ENCODE measurements around the gene OSBPL3. TPM values are rescaled to one million over a fixed set of nuclear protein-coding genes. Genes with fewer than 3 reads are reported as not detected.

Gene OSBPL3
- total RNA-seq, 1 experiment from 2014 or later = 8.6 TPM

DNA sequence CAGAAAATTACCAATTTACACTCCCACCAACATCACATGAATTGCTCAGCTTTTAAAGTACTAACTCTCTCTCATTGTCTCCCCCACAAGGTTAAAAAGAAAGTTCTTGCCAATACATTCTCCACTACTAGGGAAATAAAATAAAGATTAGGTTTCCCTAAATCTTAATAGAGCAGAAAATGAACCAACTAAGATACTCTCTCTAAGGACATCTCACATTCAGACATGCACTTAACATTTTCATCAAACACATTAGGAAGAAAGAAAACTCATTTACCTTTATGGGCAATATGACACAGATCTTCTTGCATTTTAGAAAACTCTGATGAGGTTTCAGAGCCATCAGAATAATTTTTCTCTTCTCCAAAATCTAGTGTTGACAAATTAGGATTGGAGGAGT, 118.6 kb downstream of the OSBPL3 start:
- Histone ChIP-seq H3K79me1 (ENCODE audit: insufficient read depth, low read depth, low read length, poor library complexity, severe bottlenecking) (no peaks in the 10 kb centered on the region), H3T11ph (ENCODE audit: low read length) (no peak overlapping the region), H3K56ac (ENCODE audit: insufficient read length, low read depth, low read length) (no peak overlapping the region), H2BK20ac (ENCODE audit: low read depth, low read length, poor library complexity, severe bottlenecking) (no peak overlapping the region), H3K4me1 (ENCODE audit: insufficient read depth, low read length) (no peaks in the 10 kb centered on the region), H2BK5ac (ENCODE audit: insufficient read length, low read length) (no peak overlapping the region), H3K27ac (ENCODE audit: insufficient read length, low read depth, low read length) (no peak overlapping the region), H3K4ac (ENCODE audit: low read depth, low read length) (no peak overlapping the region), H3K23me2 (ENCODE audit: insufficient read length, low read depth, low read length, poor library complexity, severe bottlenecking) (no peaks in the 10 kb centered on the region), H3K9me3 (ENCODE audit: control insufficient read depth, low read depth, low read length) (no peaks in the 10 kb centered on the region), H2BK12ac (ENCODE audit: insufficient read length, low read depth, low read length) (no peak overlapping the region), H2BK120ac (ENCODE audit: low read depth, low read length, poor library complexity, severe bottlenecking) (no peak overlapping the region), H3K4me2 (ENCODE audit: insufficient read depth, insufficient read length, low read length) (no peak overlapping the region), H3K79me2 (ENCODE audit: insufficient read depth, low read length) (no peaks in the 10 kb centered on the region), H2AK5ac (ENCODE audit: insufficient read length, low read length) (no peak overlapping the region), H4K8ac (replicated peaks; ENCODE audit: insufficient read length, low read depth, low read length) (no peak overlapping the region), H3K23ac (ENCODE audit: insufficient read length, low read depth, low read length) (no peak overlapping the region), H4K5ac (ENCODE audit: insufficient read length, low read depth, low read length) (no peak overlapping the region), H3K9ac (ENCODE audit: extremely low read depth, insufficient read length, low read length) (no peak overlapping the region), H2BK15ac (ENCODE audit: low read depth, low read length) (no peak overlapping the region), H3K18ac (ENCODE audit: insufficient read length, low read depth, low read length) (no peak overlapping the region), H3K14ac (ENCODE audit: insufficient read depth, low read length) (no peak overlapping the region), H4K91ac (ENCODE audit: insufficient read length, low read depth, low read length) (no peak overlapping the region), H2AFZ (ENCODE audit: low read length) (no peak overlapping the region), H3K27me3 (ENCODE audit: insufficient read depth, low read length) (no peaks in the 10 kb centered on the region), H4K20me1 (ENCODE audit: control insufficient read depth, insufficient read depth, insufficient read length) (no peaks in the 10 kb centered on the region)
- no peaks in the 10 kb centered on the region for H3K27me3 Mint-ChIP-seq (ENCODE audit: low read depth)
- peaks cover 7 to 22% (median 10%) of the 10 kb centered on the region in 3 experiments for H3K36me3 Mint-ChIP-seq (ENCODE audit: insufficient read depth in 1 of 3, low read depth in 3 of 3)
- H3K4me1 Mint-ChIP-seq = no peaks in the 10 kb centered on the region; a peak in 2 of 4 replicates
- H3K9me3 Mint-ChIP-seq = no peaks in the 10 kb centered on the region
- no peak overlapping the region for H3K4me3 Mint-ChIP-seq
- DNase-seq = no peak
- TF ChIP-seq, protein P1, sequence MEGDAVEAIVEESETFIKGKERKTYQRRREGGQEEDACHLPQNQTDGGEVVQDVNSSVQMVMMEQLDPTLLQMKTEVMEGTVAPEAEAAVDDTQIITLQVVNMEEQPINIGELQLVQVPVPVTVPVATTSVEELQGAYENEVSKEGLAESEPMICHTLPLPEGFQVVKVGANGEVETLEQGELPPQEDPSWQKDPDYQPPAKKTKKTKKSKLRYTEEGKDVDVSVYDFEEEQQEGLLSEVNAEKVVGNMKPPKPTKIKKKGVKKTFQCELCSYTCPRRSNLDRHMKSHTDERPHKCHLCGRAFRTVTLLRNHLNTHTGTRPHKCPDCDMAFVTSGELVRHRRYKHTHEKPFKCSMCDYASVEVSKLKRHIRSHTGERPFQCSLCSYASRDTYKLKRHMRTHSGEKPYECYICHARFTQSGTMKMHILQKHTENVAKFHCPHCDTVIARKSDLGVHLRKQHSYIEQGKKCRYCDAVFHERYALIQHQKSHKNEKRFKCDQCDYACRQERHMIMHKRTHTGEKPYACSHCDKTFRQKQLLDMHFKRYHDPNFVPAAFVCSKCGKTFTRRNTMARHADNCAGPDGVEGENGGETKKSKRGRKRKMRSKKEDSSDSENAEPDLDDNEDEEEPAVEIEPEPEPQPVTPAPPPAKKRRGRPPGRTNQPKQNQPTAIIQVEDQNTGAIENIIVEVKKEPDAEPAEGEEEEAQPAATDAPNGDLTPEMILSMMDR (conservative IDR thresholded peaks at IDR 0.05) = no peak
- H3K27ac Mint-ChIP-seq = no peak overlapping the region

Data from H9 (cell line).